Stomach (tissue), 9 donors: Measurements from ENCODE around the gene LRP4. TPM values are rescaled to one million over a fixed set of nuclear protein-coding genes. Genes with fewer than 3 reads are reported as not detected.

Experiments used
- DNase-seq, 2 donors: peaks; one replicate each; pipeline versions ENCODE4 v3.0.0 to v3.0.0-alpha.2; 2013 to 2019
- H3K27ac ChIP-seq, 5 donors: fragments of 200-600 bp in 4 of 5; sonication (generic) in 4 of 5; one replicate each; pipeline ENCODE4 v1.5.1; 2013 to 2019; ENCODE audit warnings: mild to moderate bottlenecking in 1 of 5, moderate library complexity in 1 of 5
- H3K27me3 ChIP-seq, 3 donors: fragments of 200-600 bp; sonication (generic); one replicate each; pipeline ENCODE4 v1.5.1; 2017 to 2019; ENCODE audit warnings: mixed run types in 1 of 3
- H3K36me3 ChIP-seq, 4 donors: fragments of 200-600 bp; sonication (generic); 1 replicate in 3 of 4; 2 replicates in 1 of 4; pipeline ENCODE4 v1.5.1; 2016 to 2019
- H3K4me1 ChIP-seq, 4 donors: fragments of 200-600 bp; sonication (generic); one replicate each; pipeline ENCODE4 v1.5.1; 2016 to 2019
- H3K4me3 ChIP-seq, 4 donors: fragments of 200-600 bp; sonication (generic) in 3 of 4; one replicate each; pipeline ENCODE4 v1.5.1; 2016 to 2019; ENCODE audit warnings: mild to moderate bottlenecking in 1 of 4
- H3K9me3 ChIP-seq, 4 donors: fragments of 200-600 bp; sonication (generic); one replicate each; pipeline ENCODE4 v1.5.1; 2016 to 2019
- CTCF ChIP-seq, 7 experiments: fragments of 450-650 bp in 4 of 7; fragments of 200-600 bp in 3 of 7; sonication (generic) in 3 of 7; IDR thresholded peaks; one replicate each; pipeline ENCODE4 v1.5.1; 2016 to 2019; ENCODE audit warnings: antibody characterized with exemption in 7 of 7, control low read depth in 2 of 7, mild to moderate bottlenecking in 1 of 7
- EP300 ChIP-seq: sonication (generic); formaldehyde crosslinking; IDR thresholded peaks from one replicate; pipeline ENCODE4 v1.6.1; 2017; ENCODE audit warnings: antibody characterized with exemption
- POLR2A ChIP-seq, 4 donors: fragments of 450-650 bp; IDR thresholded peaks; one replicate each; pipeline ENCODE4 v1.6.1; 2016; ENCODE audit warnings: antibody characterized with exemption in 4 of 4, control low read depth in 2 of 4, mild to moderate bottlenecking in 1 of 4, moderate library complexity in 1 of 4
- POLR2AphosphoS5 ChIP-seq, 3 donors: sonication (generic); formaldehyde crosslinking; IDR thresholded peaks; one replicate each; pipeline ENCODE4 v1.6.1; 2016; ENCODE audit warnings: antibody characterized with exemption in 3 of 3
- WGBS, 5 donors: extraction: QIAGEN DNeasy Blood & Tissue Kit in 3 of 5; methylation state at CpG; one replicate each; pipeline versions ENCODE4 v1.1.5 to v1.1.7; 2013 to 2018; 5-methylcytosine and 5-hydroxymethylcytosine counted together
- intact Hi-C: fragments of 100-400 bp; cut with DNase I; formaldehyde crosslinking; loops from one replicate; pipeline ENCODE4 v1.15.1; 2023; ENCODE audit warnings: low total_unique reads
- polyA plus RNA-seq, 3 donors: library from polyadenylated mRNA; stranded (reverse); fragments of 200-250 nt; gene quantifications; one replicate each; pipeline ENCODE4 v1.2.3, GENCODE V29; 2013
- total RNA-seq, 5 donors: library from RNA; depleted of rRNA; stranded (reverse); fragments of >200 nt; gene quantifications; one replicate each; pipeline versions ENCODE4 v1.1.0 to v1.2.3, GENCODE V29; 2014 to 2016
- donor health status: healthy with polysubstance abuse.
- donor health status: Bipolar disorder and iron deficiency.
- donor health status: healthy.

Gene LRP4
- total and polyA plus RNA-seq, 8 donors = 2.0 to 29.2 (median 7.0) TPM

GRCh38 chr11:46917109-46917761 is 1.1 kb downstream of the LRP4 start:
- H3K9me3 ChIP-seq = no peaks in the 10 kb centered on the region
- peak in 1 of 2 donors; percentile 28 for DNase-seq
- intact Hi-C loops = no loop called here
- peak overlapping the region in 4 of 5 donors; percentile 50 to 81 (median 78) for H3K27ac ChIP-seq
- H3K27me3 ChIP-seq = peaks cover 0 to 58% (median 8%) of the 10 kb centered on the region in 3 donors
- peak overlapping the region; percentile 54 to 86 (median 72) for H3K4me3 ChIP-seq
- TF ChIP-seq CTCF (IDR thresholded peaks at IDR 0.05) = no peak
- TF ChIP-seq POLR2AphosphoS5 (IDR thresholded peaks at IDR 0.05) = no peak
- TF ChIP-seq POLR2A (IDR thresholded peaks at IDR 0.05) = no peak
- TF ChIP-seq EP300 = no peak
- H3K36me3 ChIP-seq = no peaks in the 10 kb centered on the region
- WGBS, 5 donors = 0 to 2% (median 1%) methylated on average over 19 to 31 of the region's 31 CpGs
- H3K4me1 ChIP-seq = peaks cover 22 to 78% (median 51%) of the 10 kb centered on the region in 4 donors

GRCh38 chr11:46916286-46917108 is 1.9 kb downstream of the LRP4 start:
- Histone ChIP-seq H3K27me3 (peaks cover 0 to 58% (median 8%) of the 10 kb centered on the region in 3 donors), H3K4me1 (peaks cover 22 to 81% (median 51%) of the 10 kb centered on the region in 4 donors), H3K27ac (peak overlapping the region in 4 of 5 donors; percentile 50 to 81 (median 78)), H3K9me3 (no peaks in the 10 kb centered on the region), H3K36me3 (no peaks in the 10 kb centered on the region), H3K4me3 (peak overlapping the region; percentile 54 to 86 (median 72))
- WGBS, 5 donors = 13 to 19% (median 16%) methylated on average over 24 of the region's 24 CpGs
- peak; percentile 51 to 83 for DNase-seq
- TF ChIP-seq POLR2A (IDR thresholded peaks at IDR 0.05) = no peak
- peak in 2 of 3 donors; percentile 26 to 50 for TF ChIP-seq POLR2AphosphoS5 (IDR thresholded peaks at IDR 0.05)
- peak in 1 of 7 experiments; percentile 11 for TF ChIP-seq CTCF (IDR thresholded peaks at IDR 0.05)
- TF ChIP-seq EP300 = no peak
- intact Hi-C loops = no loop called here

- Histone ChIP-seq H3K27ac (peak overlapping the region in 3 of 5 donors; percentile 0 to 21 (median 7)), H3K9me3 (no peaks in the 10 kb centered on the region), H3K27me3 (peaks cover 0 to 58% (median 8%) of the 10 kb centered on the region in 3 donors), H3K4me3 (no peak overlapping the region), H3K4me1 (peaks cover 15 to 72% (median 48%) of the 10 kb centered on the region in 4 donors), H3K36me3 (no peaks in the 10 kb centered on the region)
- no peak for DNase-seq
- intact Hi-C loops = no loop called here
- 65 to 79% (median 76%) methylated on average over 7 of the region's 7 CpGs for WGBS, 5 donors
- TF ChIP-seq CTCF (IDR thresholded peaks at IDR 0.05) (no peak), POLR2A (IDR thresholded peaks at IDR 0.05) (no peak), EP300 (no peak), POLR2AphosphoS5 (IDR thresholded peaks at IDR 0.05) (no peak)
These were observed 3.4 kb downstream of the LRP4 start for GRCh38 chr11:46914910-46915309.

GRCh38 chr11:46914363-46914762 is 4.0 kb downstream of the LRP4 start:
- intact Hi-C loops = no loop called here
- TF ChIP-seq CTCF (IDR thresholded peaks at IDR 0.05) (no peak), EP300 (no peak), POLR2AphosphoS5 (IDR thresholded peaks at IDR 0.05) (peak in 1 of 3 donors; percentile 30)
- H3K27me3 ChIP-seq = peaks cover 0 to 55% (median 8%) of the 10 kb centered on the region in 3 donors
- 39 to 64% (median 63%) methylated on average over 5 of the region's 5 CpGs for WGBS, 5 donors
- no peak overlapping the region for H3K4me3 ChIP-seq
- no peaks in the 10 kb centered on the region for H3K9me3 ChIP-seq
- H3K36me3 ChIP-seq = no peaks in the 10 kb centered on the region
- H3K27ac ChIP-seq = peak overlapping the region in 3 of 5 donors; percentile 0 to 21 (median 7)
- no peak for DNase-seq
- H3K4me1 ChIP-seq = peaks cover 15 to 67% (median 45%) of the 10 kb centered on the region in 4 donors
